Nephron (organoid): Measurements from ENCODE around the gene TMEM43.

Experiments
- H3K27ac Mint-ChIP-seq, 3 experiments: 2 replicates each; pipeline ENCODE4 v1.8.0; 2020; ENCODE audit warnings: mixed read lengths in 3 of 3, mild to moderate bottlenecking in 2 of 3, moderate library complexity in 1 of 3
- H3K27me3 Mint-ChIP-seq: 2 replicates; pipeline ENCODE4 v1.8.0; 2021; ENCODE audit warnings: low read depth, mild to moderate bottlenecking, moderate library complexity, mixed read lengths
- H3K36me3 Mint-ChIP-seq: 2 replicates; pipeline ENCODE4 v1.8.0; 2020; ENCODE audit warnings: low read depth, mixed read lengths
- H3K4me1 Mint-ChIP-seq: 2 replicates; pipeline ENCODE4 v1.8.0; 2020; ENCODE audit warnings: mixed read lengths
- H3K4me3 Mint-ChIP-seq, 3 experiments: 2 replicates each; pipeline ENCODE4 v1.8.0; 2020; ENCODE audit warnings: mild to moderate bottlenecking in 3 of 3, mixed read lengths in 3 of 3, moderate library complexity in 2 of 3
- H3K9me3 Mint-ChIP-seq: 2 replicates; pipeline ENCODE4 v1.8.0; 2020; ENCODE audit warnings: mixed read lengths
- TF ChIP-seq, protein P1 (sequence below), 3 experiments: fragments of 200-600 bp; sonication (generic); IDR thresholded peaks; one replicate each; pipeline ENCODE4 v1.5.0; 2021; ENCODE audit warnings: antibody characterized with exemption in 3 of 3; ENCODE audit not compliant: unreplicated experiment in 3 of 3

TMEM43 gene

DNA sequence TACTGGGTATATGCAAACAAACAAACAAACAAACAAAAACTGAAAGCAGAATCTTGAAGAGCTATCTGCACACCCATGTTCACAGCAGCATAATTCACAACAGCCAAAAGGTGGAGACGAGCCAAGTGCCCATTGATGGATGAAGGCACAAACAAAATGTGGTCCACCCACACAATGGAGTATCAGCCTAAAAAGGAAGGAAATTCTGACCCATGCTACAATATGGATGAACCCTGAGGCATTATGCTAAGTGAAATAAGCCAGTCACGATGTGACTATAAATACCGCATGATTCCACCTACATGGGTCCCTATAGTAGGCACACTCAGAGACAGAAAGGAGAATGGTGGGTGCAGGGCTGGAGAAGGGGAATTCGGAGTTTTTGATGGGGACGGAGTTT, 29.4 kb downstream of the TMEM43 start:
- no peak overlapping the region for H3K4me3 Mint-ChIP-seq
- TF ChIP-seq, protein P1, sequence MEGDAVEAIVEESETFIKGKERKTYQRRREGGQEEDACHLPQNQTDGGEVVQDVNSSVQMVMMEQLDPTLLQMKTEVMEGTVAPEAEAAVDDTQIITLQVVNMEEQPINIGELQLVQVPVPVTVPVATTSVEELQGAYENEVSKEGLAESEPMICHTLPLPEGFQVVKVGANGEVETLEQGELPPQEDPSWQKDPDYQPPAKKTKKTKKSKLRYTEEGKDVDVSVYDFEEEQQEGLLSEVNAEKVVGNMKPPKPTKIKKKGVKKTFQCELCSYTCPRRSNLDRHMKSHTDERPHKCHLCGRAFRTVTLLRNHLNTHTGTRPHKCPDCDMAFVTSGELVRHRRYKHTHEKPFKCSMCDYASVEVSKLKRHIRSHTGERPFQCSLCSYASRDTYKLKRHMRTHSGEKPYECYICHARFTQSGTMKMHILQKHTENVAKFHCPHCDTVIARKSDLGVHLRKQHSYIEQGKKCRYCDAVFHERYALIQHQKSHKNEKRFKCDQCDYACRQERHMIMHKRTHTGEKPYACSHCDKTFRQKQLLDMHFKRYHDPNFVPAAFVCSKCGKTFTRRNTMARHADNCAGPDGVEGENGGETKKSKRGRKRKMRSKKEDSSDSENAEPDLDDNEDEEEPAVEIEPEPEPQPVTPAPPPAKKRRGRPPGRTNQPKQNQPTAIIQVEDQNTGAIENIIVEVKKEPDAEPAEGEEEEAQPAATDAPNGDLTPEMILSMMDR (IDR thresholded peaks at IDR 0.05; ENCODE audit: unreplicated experiment in 3 of 3), result no peak
- H3K4me1 Mint-ChIP-seq, result no peaks in the 10 kb centered on the region
- no peak overlapping the region for H3K27ac Mint-ChIP-seq
- no peaks in the 10 kb centered on the region for H3K27me3 Mint-ChIP-seq
- H3K36me3 Mint-ChIP-seq, result peaks cover 66% of the 10 kb centered on the region
- no peaks in the 10 kb centered on the region for H3K9me3 Mint-ChIP-seq

DNA sequence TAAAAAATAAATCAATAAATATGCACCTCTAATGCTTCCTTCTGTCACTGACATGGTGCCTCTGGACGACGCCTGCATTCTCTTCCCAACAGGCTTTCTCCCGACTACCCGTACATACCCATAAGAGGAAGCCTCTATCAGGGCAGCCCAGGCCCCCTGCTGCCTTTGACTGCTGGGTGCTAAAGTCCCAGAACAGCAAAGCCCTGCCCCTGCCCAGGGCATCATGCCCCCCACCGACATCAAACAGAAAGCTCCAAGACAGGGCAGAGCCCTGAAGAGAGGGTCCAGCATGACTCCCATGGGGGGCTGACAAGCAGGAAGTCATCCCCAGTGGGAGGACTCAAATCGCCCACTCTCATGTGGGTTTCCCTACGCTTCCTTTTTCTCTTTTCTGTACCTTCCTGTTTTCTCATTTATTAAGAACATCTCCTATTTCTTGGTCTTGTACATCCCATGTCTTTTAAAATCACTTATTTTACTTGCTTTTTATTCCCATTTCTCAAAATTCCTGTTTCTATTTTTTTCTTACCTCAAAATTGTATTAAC, 30.1 kb downstream of the TMEM43 start:
- H3K4me1 Mint-ChIP-seq, result no peaks in the 10 kb centered on the region
- H3K4me3 Mint-ChIP-seq, result no peak overlapping the region
- no peaks in the 10 kb centered on the region for H3K27me3 Mint-ChIP-seq
- H3K36me3 Mint-ChIP-seq, result peaks cover 73% of the 10 kb centered on the region
- H3K9me3 Mint-ChIP-seq, result no peaks in the 10 kb centered on the region
- TF ChIP-seq, protein P1 (IDR thresholded peaks at IDR 0.05; ENCODE audit: unreplicated experiment in 3 of 3), result no peak
- no peak overlapping the region for H3K27ac Mint-ChIP-seq

DNA sequence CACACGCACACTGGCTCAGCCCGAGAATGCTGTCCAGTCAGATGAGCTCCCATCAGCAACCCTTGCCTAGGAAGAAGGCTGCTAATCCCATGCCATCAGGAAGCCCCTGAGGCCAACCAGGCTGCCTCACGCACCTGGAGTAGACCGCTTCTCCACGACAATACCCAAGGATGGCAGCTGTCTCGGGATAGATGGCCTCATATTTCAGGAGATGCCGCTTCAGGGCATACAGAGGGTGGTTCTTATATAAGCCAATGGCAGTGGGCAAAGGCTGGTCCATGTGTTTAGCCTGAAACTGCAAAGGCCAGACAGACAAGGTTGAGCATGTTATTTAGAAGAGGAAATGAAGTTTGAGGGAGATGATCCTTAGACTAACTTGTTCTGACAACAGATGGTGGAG, 31.3 kb downstream of the TMEM43 start:
- Mint-ChIP-seq H3K36me3 (peaks cover 77% of the 10 kb centered on the region), H3K4me3 (no peak overlapping the region), H3K9me3 (peaks cover 4% of the 10 kb centered on the region), H3K27me3 (no peaks in the 10 kb centered on the region), H3K27ac (no peak overlapping the region), H3K4me1 (no peaks in the 10 kb centered on the region)
- TF ChIP-seq, protein P1 (IDR thresholded peaks at IDR 0.05; ENCODE audit: unreplicated experiment in 3 of 3), result no peak

DNA sequence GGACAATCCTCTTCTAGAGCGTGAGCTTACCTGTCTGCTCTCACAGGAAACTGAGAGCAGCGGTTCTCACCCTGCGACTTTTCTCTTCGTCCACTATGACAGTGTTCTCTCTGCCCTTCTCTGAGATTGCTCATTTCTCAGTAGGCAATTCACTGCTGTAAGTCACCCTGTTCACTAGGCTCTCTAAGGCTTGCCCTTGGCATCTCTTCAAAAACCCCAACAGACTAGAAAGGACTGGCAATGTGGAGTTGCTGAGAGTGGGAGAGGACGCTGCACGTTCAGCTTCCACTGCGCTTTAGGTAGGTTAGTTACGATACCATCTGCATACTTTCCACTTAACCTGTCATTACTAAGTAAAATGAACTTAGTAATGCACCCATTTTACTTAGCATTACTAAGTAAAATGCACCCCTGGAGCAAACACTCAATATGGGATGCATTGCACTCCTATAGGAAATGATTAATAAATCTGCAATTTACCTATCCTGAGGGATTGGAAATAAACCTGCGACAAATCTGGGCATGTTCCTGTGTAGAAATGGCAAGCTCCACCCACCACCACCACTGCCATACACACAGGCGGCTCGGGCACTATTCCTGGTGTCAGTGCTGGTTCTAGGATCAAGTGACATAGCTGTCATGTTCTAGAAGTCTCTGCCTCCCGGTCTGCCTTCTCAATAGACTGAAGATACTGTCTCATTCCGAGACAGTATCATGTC, 32.1 kb downstream of the TMEM43 start:
- Mint-ChIP-seq H3K4me1 (no peaks in the 10 kb centered on the region), H3K27ac (no peak overlapping the region), H3K4me3 (no peak overlapping the region), H3K27me3 (no peaks in the 10 kb centered on the region), H3K36me3 (peaks cover 85% of the 10 kb centered on the region), H3K9me3 (peaks cover 11% of the 10 kb centered on the region)
- TF ChIP-seq, protein P1 (IDR thresholded peaks at IDR 0.05; ENCODE audit: unreplicated experiment in 3 of 3), result no peak

DNA sequence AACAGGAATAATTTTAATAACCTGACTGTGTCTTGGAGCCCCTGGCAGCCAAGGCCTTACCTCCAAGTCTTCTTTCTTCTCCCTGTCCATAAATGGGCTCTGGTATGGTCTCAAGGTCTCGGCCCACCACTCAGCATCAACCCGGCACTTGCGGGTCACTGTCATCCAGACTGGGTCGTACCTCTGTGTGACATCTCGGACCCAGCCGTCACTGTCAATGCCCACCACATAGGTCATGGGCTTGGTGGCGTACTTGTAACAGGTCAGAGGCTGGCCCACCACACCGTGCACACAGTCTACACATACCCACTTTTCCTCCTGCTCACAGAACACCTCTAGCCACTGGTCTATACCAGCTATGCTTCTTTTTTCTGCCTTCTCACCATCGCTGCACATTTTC, 33.1 kb downstream of the TMEM43 start:
- peaks cover 18% of the 10 kb centered on the region for H3K9me3 Mint-ChIP-seq
- peaks cover 91% of the 10 kb centered on the region for H3K36me3 Mint-ChIP-seq
- no peaks in the 10 kb centered on the region for H3K4me1 Mint-ChIP-seq
- H3K27ac Mint-ChIP-seq, result no peak overlapping the region
- TF ChIP-seq, protein P1 (IDR thresholded peaks at IDR 0.05; ENCODE audit: unreplicated experiment in 3 of 3), result no peak
- no peak overlapping the region for H3K4me3 Mint-ChIP-seq
- H3K27me3 Mint-ChIP-seq, result no peaks in the 10 kb centered on the region

DNA sequence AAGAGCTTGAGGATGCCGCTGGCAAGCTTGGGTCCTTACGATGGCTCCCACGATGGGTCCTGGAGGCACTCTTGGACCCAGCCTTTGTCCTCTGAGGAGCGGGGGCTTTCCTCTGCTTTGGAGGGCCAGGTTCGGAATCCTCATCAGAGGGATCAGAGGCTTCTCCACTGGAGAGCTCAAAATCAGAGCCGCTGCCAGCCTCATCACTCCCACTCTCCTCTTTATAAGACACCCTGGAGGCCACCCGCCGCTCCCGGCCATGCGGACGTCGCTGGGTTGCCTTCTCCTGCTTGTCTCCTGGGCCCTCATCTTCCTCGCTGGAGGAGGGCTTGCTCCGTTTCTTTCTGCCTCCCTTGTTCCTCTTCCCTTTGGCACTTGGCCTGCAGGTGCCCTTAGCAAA, 33.5 kb downstream of the TMEM43 start:
- Mint-ChIP-seq H3K4me1 (no peaks in the 10 kb centered on the region), H3K9me3 (peaks cover 20% of the 10 kb centered on the region)

More for the DNA sequence above, 33.5 kb downstream of the TMEM43 start:
- Mint-ChIP-seq H3K27ac (no peak overlapping the region), H3K27me3 (no peaks in the 10 kb centered on the region), H3K4me3 (no peak overlapping the region), H3K36me3 (peaks cover 95% of the 10 kb centered on the region)
- TF ChIP-seq, protein P1 (IDR thresholded peaks at IDR 0.05; ENCODE audit: unreplicated experiment in 3 of 3), result no peak
